Measurements from ENCODE around the gene OR1L6. TPM values are rescaled to one million over a fixed set of nuclear protein-coding genes. Genes with fewer than 3 reads are reported as not detected.

The OR1L6 gene
- total RNA-seq (2014; rRNA removed; shearing (Covaris generic)): not detected in 2 replicates

DNA sequence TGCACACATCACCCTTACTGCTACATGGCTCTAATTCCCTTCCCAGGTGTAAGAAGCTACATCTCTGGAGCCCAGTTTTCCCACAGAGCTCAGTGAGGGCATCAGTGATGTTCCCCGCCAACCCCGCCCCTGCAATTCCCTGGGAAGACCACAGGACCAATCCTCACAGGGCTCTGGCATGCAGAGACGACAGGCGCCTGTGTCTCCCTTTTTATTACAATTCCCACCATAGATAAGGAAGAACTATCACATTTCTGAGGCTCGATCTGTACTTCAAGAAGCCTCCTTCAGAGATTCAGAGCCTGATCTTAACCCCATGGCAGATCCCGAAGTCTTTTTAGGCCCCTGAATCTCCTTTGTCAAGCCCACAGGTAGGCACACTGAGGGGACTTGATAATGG lies at the start of gene OR1L6:
OR1L6 (plus strand) TSS at position 301 of the 400 bp plus-strand sequence. CDS start 7,545 bp downstream, outside the sequence.

GRCh38 chr9:122723690-122724089 lies 18.4 kb upstream of the OR1L6 start, which contains the start of gene OR1L4:
TSS of gene OR1L4 (plus strand) at chr9:122723990. CDS start at chr9:122723990, 0 bp downstream.

DNA sequence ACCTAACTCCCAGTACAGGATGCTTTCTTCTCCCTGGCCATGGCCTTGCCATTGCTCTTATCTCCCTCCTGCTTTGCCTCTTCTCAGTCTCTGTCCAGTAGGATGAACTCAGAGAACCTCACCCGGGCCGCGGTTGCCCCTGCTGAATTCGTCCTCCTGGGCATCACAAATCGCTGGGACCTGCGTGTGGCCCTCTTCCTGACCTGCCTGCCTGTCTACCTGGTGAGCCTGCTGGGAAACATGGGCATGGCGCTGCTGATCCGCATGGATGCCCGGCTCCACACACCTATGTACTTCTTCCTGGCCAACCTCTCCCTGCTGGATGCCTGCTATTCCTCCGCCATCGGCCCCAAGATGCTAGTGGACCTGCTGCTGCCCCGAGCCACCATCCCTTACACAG lies 46.7 kb downstream of the OR1L6 start, which contains the start of gene OR5C1:
OR5C1 (plus strand) TSS at position 103 of the 400 bp plus-strand sequence; CDS start at position 103, 0 bp downstream.

Other genes starting within 250 kb of the OR1L6 start
- gene OR1J2, start 231.5 kb upstream of the OR1L6 start, total RNA-seq (2014; rRNA removed; shearing (Covaris generic)): 0.49 TPM in 1 of 2 replicates, not detected in the other
- not detected in 2 replicates for gene OR1J4, start 223.2 kb upstream of the OR1L6 start, total RNA-seq (2014; rRNA removed; shearing (Covaris generic))
- not detected in 2 replicates for gene OR1N1, start 215.0 kb upstream of the OR1L6 start, total RNA-seq (2014; rRNA removed; shearing (Covaris generic))
- gene OR1N2, start 189.2 kb upstream of the OR1L6 start, total RNA-seq (2014; rRNA removed; shearing (Covaris generic)): not detected in 2 replicates
- not detected in 2 replicates for gene OR1L8, start 158.9 kb upstream of the OR1L6 start, total RNA-seq (2014; rRNA removed; shearing (Covaris generic))
- not detected in 2 replicates for gene OR1Q1, start 127.6 kb upstream of the OR1L6 start, total RNA-seq (2014; rRNA removed; shearing (Covaris generic))
- gene OR1B1, start 84.7 kb upstream of the OR1L6 start, total RNA-seq (2014; rRNA removed; shearing (Covaris generic)): not detected in 2 replicates
- gene OR1L1, start 80.6 kb upstream of the OR1L6 start, total RNA-seq (2014; rRNA removed; shearing (Covaris generic)): not detected in 2 replicates
- not detected in 2 replicates for gene OR1L3, start 67.2 kb upstream of the OR1L6 start, total RNA-seq (2014; rRNA removed; shearing (Covaris generic))
- not detected in 2 replicates for gene OR1L4, start 18.3 kb upstream of the OR1L6 start, total RNA-seq (2014; rRNA removed; shearing (Covaris generic))
- gene OR5C1, start 46.6 kb downstream of the OR1L6 start, total RNA-seq (2014; rRNA removed; shearing (Covaris generic)): not detected in 2 replicates
- not detected in 2 replicates for gene OR1K1, start 57.8 kb downstream of the OR1L6 start, total RNA-seq (2014; rRNA removed; shearing (Covaris generic))
- 14.6 and 18.4 TPM in 2 replicates for gene PDCL, start 86.3 kb downstream of the OR1L6 start, total RNA-seq (2014; rRNA removed; shearing (Covaris generic))
- gene RC3H2, start 163.1 kb downstream of the OR1L6 start, total RNA-seq (2014; rRNA removed; shearing (Covaris generic)): 27.8 and 34.4 TPM in 2 replicates
- 6.2 and 7.4 TPM in 2 replicates for gene ZBTB6, start 171.0 kb downstream of the OR1L6 start, total RNA-seq (2014; rRNA removed; shearing (Covaris generic))
- 3.1 and 3.3 TPM in 2 replicates for gene ZBTB26, start 189.2 kb downstream of the OR1L6 start, total RNA-seq (2014; rRNA removed; shearing (Covaris generic))
- gene RABGAP1, start 198.7 kb downstream of the OR1L6 start, total RNA-seq (2014; rRNA removed; shearing (Covaris generic)): 14.6 and 23.4 TPM in 2 replicates